ENCODE measurements around the gene MAFF.

The MAFF gene

DNA sequence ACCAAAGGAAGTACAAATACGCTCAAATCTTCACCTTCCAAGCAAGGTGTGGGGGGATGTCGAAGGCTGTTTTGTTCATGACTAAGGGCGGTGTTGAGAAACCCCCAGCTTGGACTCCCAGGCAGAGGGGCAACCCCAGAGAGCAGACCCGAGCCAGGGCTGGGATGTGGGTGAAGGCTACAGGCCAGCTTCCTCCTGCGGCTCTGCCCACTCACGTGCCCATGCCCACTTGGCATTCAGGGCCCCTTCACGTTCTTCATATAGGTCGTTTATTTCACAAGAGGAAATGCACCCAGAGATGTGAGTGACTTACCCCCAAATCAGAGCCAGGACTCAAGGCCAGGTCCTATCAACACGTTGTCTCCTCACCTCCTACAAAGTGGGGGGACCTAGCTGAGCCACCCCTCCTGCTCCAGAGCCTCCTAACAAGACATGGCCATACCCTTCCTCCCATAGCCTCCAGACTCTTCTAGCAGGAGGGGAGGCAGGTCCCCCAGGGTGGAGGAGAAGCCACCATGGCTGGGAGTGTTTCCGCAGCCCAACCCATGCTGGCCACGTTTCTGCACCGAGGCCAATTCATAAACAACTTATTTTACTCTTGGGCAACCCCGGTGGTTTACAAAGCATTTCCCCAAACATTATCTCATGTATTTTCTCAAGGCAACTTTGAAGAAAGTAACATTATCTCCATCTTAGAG, 49.0 kb downstream of the MAFF start:
- DNase-seq: no peak

DNA sequence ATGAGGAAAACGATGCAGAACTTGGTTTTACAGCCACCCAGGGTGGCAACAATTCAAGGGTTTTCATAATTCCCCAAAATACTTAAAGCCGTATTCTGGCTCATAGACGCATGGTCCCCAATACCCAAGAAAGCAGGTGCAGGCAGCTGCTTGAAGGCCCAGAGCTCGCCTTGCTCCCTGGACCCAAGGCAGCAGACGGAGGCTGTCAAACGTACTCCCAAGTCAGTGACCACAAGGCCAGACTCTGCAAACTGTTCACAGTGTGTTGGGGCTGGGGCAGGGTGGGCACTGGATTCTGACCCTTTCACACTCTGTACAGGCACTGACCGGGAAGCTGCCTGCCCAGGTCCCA, 49.5 kb downstream of the MAFF start:
- no peak for DNase-seq

- DNase-seq: no peak
Observed at GRCh38 chr22:38255697-38256096, 53.9 kb downstream of the MAFF start.

DNA sequence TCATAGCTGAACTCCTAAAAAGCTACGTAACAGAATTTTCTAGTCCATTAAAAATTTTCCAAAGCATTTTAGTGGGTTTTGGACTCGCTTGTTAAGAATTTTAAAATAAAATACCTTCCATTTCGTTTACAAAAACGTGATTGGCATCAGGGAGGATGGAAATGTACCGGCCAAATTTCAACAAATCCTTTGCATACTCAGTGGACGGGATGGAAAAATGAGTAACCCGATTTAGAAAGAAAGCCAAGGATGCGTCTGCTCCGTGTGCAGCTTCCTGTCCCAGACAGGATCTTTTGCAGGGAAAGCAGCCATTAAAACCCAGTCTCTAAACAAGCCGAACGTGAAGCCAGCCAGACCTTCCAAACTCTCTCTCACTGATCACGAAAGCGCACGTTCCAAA, 55.4 kb downstream of the MAFF start:
- DNase-seq: no peak

DNA sequence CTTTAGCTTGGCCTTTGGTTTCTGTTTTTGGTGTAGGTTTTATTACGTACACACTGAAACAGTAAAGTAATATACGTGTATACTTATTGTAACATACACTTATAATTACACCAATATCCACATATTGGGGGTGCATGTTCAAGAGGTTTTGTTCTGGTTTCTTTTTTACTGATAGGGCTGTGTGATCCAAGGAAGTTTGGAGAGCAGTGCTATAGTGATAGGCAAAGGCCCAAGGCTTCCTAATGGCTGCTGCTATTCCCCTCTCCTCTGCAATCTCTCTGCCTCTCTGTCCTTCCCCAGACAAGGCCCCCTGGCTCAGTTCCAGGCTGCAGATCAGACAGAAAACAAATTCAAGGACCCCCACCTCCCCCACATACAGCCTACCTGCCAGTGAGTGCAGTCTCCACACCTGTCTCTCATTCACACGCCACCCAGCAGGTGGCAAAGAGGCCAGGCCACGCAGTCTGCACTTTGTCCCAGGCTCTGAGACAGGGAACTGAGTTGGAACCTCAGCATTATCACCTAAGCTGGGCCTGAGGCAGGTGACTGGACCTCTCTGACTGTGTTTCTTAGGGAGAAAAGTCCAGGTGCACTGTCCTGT, 56.0 kb downstream of the MAFF start:
- no peak for DNase-seq

- no peak for DNase-seq
Observed at GRCh38 chr22:38258895-38259294, 57.1 kb downstream of the MAFF start.

GRCh38 chr22:38259370-38259769, 57.6 kb downstream of the MAFF start:
- DNase-seq: no peak

- no peak for DNase-seq
Observed at GRCh38 chr22:38260761-38261681, 59.2 kb downstream of the MAFF start.

DNA sequence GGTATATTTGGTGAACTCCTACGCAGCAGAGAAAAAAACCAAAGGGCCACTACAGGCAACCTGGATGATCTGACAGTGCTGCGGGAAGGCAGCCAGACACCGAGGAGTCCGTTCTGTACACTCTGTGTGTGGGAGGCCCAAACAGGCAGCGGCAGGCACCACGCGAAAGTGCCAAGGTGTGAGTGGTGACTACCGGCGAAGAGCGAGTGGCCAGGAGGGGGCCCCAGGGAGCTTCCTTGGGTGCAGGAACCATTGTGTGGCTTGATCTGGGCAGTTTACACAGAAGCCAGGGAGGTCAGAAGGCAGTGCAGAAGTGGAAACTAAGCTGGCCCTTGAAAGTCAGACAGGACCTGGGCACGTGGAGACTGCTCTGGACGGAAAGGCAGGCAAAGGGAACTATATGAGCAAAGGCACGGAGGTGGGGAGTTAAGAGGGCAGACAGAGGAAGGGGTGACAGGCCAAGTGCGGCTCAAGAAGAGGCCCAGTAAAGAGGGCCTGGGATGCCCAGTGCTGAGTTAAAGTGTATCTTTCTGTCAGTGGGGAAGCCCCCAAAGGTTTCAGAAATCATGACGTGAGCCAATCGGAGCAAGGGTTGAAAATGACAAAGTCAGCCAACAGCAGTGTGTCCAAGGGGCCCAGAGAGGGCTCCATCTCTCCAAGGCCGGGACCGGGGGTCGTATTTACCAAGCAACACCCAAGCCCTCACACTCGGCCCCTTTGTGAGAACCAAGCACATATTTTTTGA, 60.4 kb downstream of the MAFF start:
- DNase-seq: peak; percentile 54

- no peak for DNase-seq
Observed at GRCh38 chr22:38264322-38264843, 62.6 kb downstream of the MAFF start.
